ENCODE measurements around the gene CTBP2. TPM values are rescaled to one million over a fixed set of nuclear protein-coding genes. Genes with fewer than 3 reads are reported as not detected.

CTBP2 gene
- total RNA-seq, 1 experiment from 2014 or later, result 212 TPM

DNA sequence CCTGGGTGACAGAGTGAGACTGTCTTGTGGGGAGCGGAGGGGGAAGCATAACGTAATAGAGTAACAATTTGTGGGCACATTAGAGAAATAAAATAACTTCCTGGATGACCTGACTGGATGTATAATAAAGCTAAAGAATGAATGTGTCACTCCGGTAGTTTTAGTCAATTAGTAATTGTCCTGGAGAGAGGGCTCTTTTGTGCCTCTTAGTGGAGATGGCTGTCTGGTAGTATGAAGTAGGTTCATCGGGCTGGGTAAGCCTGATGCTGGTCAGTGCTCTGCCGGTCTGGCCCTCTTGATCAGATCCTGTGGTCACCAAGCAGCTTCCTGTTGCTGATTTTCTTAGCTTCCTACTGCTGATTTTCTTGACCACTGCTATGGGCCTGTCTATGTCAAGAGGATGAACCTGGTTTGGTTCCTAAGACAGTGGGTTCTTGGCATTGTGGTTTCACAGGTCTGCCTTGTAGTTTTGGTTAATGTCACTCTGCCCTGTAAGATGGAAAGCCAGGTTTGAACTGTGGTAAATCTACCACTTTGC is 184.3 kb downstream of the CTBP2 start:
- H3K27me3 Mint-ChIP-seq (ENCODE audit: low read depth), result no peaks in the 10 kb centered on the region
- Histone ChIP-seq H3K18ac (ENCODE audit: insufficient read length, low read depth, low read length) (no peak overlapping the region), H2BK5ac (ENCODE audit: insufficient read length, low read length) (no peak overlapping the region), H3K4me2 (ENCODE audit: insufficient read depth, insufficient read length, low read length) (no peak overlapping the region), H2BK15ac (ENCODE audit: low read depth, low read length) (no peak overlapping the region), H4K91ac (ENCODE audit: insufficient read length, low read depth, low read length) (no peak overlapping the region), H2BK12ac (ENCODE audit: insufficient read length, low read depth, low read length) (no peak overlapping the region), H3K9me3 (ENCODE audit: control insufficient read depth, low read depth, low read length) (no peaks in the 10 kb centered on the region), H3K56ac (ENCODE audit: insufficient read length, low read depth, low read length) (no peak overlapping the region), H3K27ac (ENCODE audit: insufficient read length, low read depth, low read length) (no peak overlapping the region), H4K8ac (replicated peaks; ENCODE audit: insufficient read length, low read depth, low read length) (no peak overlapping the region), H3K79me2 (ENCODE audit: insufficient read depth, low read length) (0 out of 2 replicates have a peak, but pooled peaks cover 2% of the 10 kb centered on the region), H3K23me2 (ENCODE audit: insufficient read length, low read depth, low read length, poor library complexity, severe bottlenecking) (peaks cover 2% of the 10 kb centered on the region), H4K20me1 (ENCODE audit: control insufficient read depth, insufficient read depth, insufficient read length) (no peaks in the 10 kb centered on the region), H4K5ac (ENCODE audit: insufficient read length, low read depth, low read length) (no peak overlapping the region), H3K4me1 (ENCODE audit: insufficient read depth, low read length) (no peaks in the 10 kb centered on the region), H2AK5ac (ENCODE audit: insufficient read length, low read length) (no peak overlapping the region), H3K4ac (ENCODE audit: low read depth, low read length) (no peak overlapping the region), H3K14ac (ENCODE audit: insufficient read depth, low read length) (no peak overlapping the region), H3K27me3 (ENCODE audit: insufficient read depth, low read length) (no peaks in the 10 kb centered on the region), H2BK20ac (ENCODE audit: low read depth, low read length, poor library complexity, severe bottlenecking) (no peak overlapping the region), H3T11ph (ENCODE audit: low read length) (no peak overlapping the region), H3K9ac (ENCODE audit: extremely low read depth, insufficient read length, low read length) (no peak overlapping the region), H3K23ac (ENCODE audit: insufficient read length, low read depth, low read length) (no peak overlapping the region), H3K79me1 (ENCODE audit: insufficient read depth, low read depth, low read length, poor library complexity, severe bottlenecking) (peaks cover 2% of the 10 kb centered on the region), H2BK120ac (ENCODE audit: low read depth, low read length, poor library complexity, severe bottlenecking) (no peak overlapping the region), H2AFZ (ENCODE audit: low read length) (no peak overlapping the region)
- H3K36me3 Mint-ChIP-seq (ENCODE audit: insufficient read depth in 1 of 3, low read depth in 3 of 3), result peaks cover 2 to 42% (median 35%) of the 10 kb centered on the region in 3 experiments
- no peaks in the 10 kb centered on the region for H3K9me3 Mint-ChIP-seq
- peaks cover 0 to 4% of the 10 kb centered on the region in 2 experiments; a peak in 2 of 4 replicates for H3K4me1 Mint-ChIP-seq
- H3K4me3 Mint-ChIP-seq, result peak overlapping the region in 1 of 2 experiments; percentile 29; a peak in 1 of 5 replicates
- no peak for DNase-seq
- H3K27ac Mint-ChIP-seq, result peak overlapping the region in 2 of 3 experiments; percentile 49 to 83; a peak in 3 of 7 replicates
- TF ChIP-seq, protein P1, sequence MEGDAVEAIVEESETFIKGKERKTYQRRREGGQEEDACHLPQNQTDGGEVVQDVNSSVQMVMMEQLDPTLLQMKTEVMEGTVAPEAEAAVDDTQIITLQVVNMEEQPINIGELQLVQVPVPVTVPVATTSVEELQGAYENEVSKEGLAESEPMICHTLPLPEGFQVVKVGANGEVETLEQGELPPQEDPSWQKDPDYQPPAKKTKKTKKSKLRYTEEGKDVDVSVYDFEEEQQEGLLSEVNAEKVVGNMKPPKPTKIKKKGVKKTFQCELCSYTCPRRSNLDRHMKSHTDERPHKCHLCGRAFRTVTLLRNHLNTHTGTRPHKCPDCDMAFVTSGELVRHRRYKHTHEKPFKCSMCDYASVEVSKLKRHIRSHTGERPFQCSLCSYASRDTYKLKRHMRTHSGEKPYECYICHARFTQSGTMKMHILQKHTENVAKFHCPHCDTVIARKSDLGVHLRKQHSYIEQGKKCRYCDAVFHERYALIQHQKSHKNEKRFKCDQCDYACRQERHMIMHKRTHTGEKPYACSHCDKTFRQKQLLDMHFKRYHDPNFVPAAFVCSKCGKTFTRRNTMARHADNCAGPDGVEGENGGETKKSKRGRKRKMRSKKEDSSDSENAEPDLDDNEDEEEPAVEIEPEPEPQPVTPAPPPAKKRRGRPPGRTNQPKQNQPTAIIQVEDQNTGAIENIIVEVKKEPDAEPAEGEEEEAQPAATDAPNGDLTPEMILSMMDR (conservative IDR thresholded peaks at IDR 0.05), result no peak
- WGBS (ENCODE audit: extremely low coverage, insufficient read length, low lambda C conversion rate), result no CpG with 5 or more reads among the region's 5 CpGs
